Activated gamma-delta T cell (primary cell): ENCODE measurements around the gene TMEM30B.
"Not testable (repeated sequence)": the region's sequence is repeated elsewhere in the genome, so short reads cannot be mapped to it uniquely, and the experiment has no call there.

Experiments used
- DNase-seq: peaks from one replicate; lab custom pipeline; 2025; lab: John Stamatoyannopoulos, UW
- total RNA-seq, 2 donors: gene quantifications; one replicate each; lab custom pipeline; 2026; lab: John Stamatoyannopoulos, UW

TMEM30B gene
- total RNA-seq, result 5.3 to 8.7 reads per million in 2 donors

DNA sequence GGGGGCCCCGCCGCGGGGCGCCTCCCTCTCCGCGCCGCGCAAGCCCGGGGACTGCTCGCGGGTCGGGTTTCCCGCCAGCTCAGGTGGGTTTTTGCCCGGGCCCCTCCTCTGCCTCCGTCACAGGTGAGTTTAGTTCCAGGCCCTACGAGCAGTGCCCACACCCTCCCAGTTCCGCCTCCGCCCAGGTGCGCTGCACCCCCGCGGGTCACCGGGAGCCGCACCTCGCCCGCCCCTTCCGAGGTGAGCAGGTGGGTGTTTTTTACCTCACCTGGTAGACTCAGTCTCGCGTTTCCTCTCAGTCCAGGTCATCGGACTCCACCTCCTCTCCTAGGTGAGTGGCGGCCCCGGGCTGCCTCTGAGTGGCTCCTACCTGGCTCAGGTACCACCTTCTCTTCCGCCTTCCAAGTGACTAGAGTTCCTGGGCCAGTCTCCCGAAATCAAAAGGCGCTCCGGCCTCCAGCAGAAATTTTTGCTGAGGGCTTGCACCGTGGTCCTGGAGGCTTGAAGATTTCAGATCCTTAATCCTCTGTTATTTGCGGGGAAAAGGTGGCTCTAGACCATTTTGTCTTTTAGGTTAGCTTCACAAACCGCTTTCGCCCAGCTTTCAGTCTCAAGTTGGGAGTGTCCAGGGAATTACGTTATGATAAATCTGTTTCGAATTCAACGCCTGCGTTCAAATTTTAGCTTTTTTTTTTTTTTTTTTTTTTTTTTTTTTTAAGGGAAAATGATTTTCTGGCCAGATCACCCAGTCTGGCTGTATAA, at the start of gene TMEM30B:
TSS of gene TMEM30B (minus strand) at position 153 of the 762 bp plus-strand sequence. CDS start 191 bp downstream, outside the sequence.
- no peak for DNase-seq

- no peak for DNase-seq
Measured at GRCh38 chr14:61330511-61330910, 49.4 kb upstream of the TMEM30B start.

GRCh38 chr14:61329478-61330051, 48.4 kb upstream of the TMEM30B start:
- no peak for DNase-seq

DNA sequence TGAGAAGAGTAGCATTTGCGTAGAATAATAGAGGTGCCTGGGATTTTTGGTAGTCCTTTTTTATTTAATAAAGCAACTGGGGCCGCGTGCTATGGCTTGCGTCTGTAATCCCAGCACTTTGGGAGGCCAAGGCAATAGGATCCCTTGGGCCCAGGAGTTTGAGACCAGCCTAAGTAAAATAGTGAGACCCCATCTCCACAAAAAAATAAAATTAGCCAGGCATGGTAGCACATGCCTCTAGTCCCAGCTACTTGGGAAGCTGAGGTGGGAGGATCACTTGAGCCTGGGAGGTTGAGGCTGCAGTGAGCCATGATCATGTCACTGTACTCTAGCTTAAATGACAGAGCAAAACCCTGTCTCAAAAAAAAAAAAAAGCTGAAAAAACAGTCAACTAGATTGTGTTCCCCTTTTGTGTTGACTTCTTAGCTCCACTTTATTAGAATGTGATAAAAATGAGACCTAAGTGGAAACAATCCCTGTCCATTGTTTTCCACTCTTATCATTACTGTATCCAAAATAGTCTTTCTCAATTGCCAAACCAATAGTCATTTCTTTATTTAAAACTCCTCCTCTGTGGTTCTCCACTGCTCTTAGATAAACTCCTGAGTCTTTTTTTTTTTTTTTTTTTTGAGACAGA, 47.6 kb upstream of the TMEM30B start:
- no peak for DNase-seq

DNA sequence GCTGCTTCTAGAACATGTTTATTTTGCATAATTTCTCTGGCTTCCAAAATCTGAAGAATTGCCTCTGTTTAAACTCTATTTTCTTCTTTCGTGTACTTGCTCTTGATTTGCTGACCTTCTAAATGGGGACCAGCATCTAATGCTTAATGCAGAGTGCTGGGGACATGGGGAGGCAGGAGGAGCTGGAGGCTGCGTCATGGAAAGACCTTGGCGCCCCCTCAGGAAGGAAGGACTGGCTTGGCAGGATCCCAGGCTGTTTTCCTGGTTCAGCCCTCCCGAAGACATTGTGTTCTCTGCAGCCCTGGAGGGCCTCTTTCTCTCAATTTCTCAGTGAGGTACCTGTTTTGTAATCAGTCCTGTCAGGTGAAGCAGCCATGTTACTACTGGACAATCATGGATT, 45.7 kb upstream of the TMEM30B start:
- no peak for DNase-seq

DNA sequence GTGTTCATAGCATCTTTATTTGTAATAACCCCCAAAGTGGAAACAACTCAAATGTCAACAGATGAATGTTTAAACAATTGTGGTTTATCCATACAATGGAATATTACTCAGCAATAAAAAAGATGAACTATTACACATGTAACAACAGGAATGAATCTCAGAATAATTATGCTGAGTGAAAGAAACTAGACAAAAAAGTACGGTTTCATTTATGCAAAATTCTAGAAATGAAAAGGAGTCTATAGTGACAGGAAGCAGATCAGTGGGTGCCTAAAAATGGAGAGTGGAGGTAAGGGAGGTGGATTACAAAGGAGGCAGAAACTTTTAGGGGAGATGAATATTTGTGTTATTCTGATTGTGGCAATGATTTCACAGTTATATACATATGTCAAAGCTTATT, 45.0 kb upstream of the TMEM30B start:
- no peak for DNase-seq

- no peak for DNase-seq
Measured at GRCh38 chr14:61325166-61325565, 44.0 kb upstream of the TMEM30B start.

DNA sequence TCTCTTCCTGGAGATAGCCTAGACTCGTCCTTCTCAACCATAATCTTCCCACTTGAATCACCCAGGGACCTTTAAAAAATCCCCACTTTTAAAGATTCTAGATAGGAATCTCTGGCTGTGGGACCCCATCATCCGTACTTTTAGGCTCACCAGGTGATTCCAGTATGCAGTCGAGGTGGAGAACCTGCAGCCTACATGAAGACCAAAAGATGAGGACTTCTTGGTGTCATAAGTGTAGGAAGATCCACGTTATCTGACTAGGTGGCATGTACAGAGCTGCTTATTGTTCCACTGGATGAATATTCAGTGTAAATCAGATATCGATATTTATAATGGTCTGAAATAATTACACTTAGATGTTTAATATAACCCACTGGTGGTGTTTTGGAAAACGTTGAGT, 42.8 kb upstream of the TMEM30B start:
- no peak for DNase-seq

GRCh38 chr14:61322799-61323290, 41.7 kb upstream of the TMEM30B start:
- DNase-seq, result no peak

DNA sequence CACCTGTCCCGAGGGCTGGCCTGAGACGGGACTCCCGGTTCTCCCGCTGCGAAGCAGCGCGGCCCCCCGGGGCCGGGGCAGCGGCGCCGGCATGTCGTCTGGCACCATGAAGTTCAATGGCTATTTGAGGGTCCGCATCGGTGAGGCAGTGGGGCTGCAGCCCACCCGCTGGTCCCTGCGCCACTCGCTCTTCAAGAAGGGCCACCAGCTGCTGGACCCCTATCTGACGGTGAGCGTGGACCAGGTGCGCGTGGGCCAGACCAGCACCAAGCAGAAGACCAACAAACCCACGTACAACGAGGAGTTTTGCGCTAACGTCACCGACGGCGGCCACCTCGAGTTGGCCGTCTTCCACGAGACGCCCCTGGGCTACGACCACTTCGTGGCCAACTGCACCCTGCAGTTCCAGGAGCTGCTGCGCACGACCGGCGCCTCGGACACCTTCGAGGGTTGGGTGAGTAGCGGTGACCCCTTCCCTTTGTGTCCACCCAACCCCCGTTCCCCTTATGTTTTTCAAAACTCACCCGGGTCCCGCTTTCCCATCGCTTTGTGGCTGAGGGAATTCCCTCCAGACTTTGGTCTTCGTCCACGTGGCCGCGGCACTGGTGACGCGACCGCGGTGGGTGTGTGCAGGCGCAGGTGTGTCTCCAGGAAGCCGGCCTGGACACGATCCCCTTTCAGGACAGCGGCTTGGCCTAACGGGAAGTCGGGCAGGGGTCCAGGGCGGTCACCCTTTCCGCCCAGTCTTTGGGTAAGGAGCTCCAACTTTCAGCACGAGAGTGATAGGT, 41.1 kb upstream of the TMEM30B start:
- DNase-seq, result peak; percentile 21

GRCh38 chr14:61321385-61322010, 40.4 kb upstream of the TMEM30B start, which contains the start of gene PRKCH:
TSS of gene PRKCH (plus strand) at chr14:61321579. CDS start at chr14:61322102, 523 bp downstream.
- DNase-seq, result peak; percentile 75

GRCh38 chr14:61320806-61321384, 39.8 kb upstream of the TMEM30B start:
- DNase-seq, result peak; percentile 8

- DNase-seq, result not testable (repeated sequence)
Measured at GRCh38 chr14:61320170-61320569, 39.0 kb upstream of the TMEM30B start.

DNA sequence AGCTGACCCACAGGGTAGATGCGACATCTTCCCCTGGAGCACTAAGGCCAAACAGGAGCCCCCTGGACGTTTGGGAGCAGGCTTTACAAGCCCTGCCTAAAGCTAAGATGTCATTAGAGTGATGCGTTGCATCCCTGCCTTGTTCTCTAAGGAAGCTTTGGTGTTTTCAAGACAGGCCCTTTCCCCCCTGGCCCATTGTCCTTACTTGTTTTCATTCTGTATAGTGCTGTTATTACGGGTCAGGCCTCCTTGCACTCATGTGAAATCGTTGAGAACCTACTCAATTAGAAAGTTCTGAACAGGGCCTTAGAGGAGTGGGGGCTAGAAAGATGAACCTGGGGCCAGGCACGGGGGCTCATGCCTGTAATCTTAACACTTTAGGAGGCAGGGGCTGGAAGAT, 38.6 kb upstream of the TMEM30B start:
- no peak for DNase-seq

GRCh38 chr14:61319086-61319485, 37.9 kb upstream of the TMEM30B start:
- DNase-seq, result no peak

- no peak for DNase-seq
Measured at GRCh38 chr14:61315313-61315712, 34.2 kb upstream of the TMEM30B start.

GRCh38 chr14:61308701-61309100, 27.6 kb upstream of the TMEM30B start:
- DNase-seq, result not testable (repeated sequence)

- no peak for DNase-seq
Measured at GRCh38 chr14:61308198-61308597, 27.1 kb upstream of the TMEM30B start.

DNA sequence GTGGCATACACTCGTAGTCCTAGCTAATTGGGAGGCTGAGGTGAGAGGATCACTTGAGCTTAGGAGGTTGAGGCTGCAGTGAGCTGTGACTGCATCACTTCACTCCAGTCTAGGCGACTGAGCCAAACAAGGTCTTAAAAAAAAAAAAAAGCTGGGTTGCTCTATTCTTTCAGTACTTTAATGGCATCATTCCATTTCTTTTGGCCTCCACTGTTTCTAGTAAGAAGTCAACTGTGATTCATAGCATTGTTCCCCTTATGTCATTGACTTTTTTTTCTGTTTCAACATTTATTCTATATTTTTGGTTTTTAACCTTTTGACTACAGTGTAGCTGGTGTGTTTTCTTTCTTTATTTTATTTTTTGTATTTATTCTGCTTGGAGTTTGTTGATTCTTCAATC, 23.6 kb upstream of the TMEM30B start:
- no peak for DNase-seq

- no peak for DNase-seq
Measured at GRCh38 chr14:61300754-61301153, 19.6 kb upstream of the TMEM30B start.

- no peak for DNase-seq
Measured at GRCh38 chr14:61300209-61300608, 19.1 kb upstream of the TMEM30B start.
